Measurements from ENCODE around the gene SIPA1. TPM values are rescaled to one million over a fixed set of nuclear protein-coding genes. Genes with fewer than 3 reads are reported as not detected.

The SIPA1 gene
- total RNA-seq, 1 experiment from 2014 or later: 105 TPM

GRCh38 chr11:65634109-65634436, 3.8 kb upstream of the SIPA1 start:
- TF ChIP-seq CBX3 (IDR thresholded peaks at IDR 0.05; ENCODE audit: low read depth): no peak
- TF ChIP-seq CEBPB (IDR thresholded peaks at IDR 0.05; ENCODE audit: low read depth): no peak
- no peak for TF ChIP-seq POLR2A (IDR thresholded peaks at IDR 0.05; ENCODE audit: borderline replicate concordance, extremely low read depth, insufficient read depth, insufficient read length)
- TF ChIP-seq JUND (IDR thresholded peaks at IDR 0.05): no peak
- TF ChIP-seq POLR2AphosphoS5 (IDR thresholded peaks at IDR 0.05; ENCODE audit: low read depth, low read length): no peak
- no peak for TF ChIP-seq RAD21 (IDR thresholded peaks at IDR 0.05; ENCODE audit: low read depth)
- no peak overlapping the region for H3K9ac ChIP-seq (ENCODE audit: low read length)
- no peak for DNase-seq (ENCODE audit: low read depth, low spot score)

DNA sequence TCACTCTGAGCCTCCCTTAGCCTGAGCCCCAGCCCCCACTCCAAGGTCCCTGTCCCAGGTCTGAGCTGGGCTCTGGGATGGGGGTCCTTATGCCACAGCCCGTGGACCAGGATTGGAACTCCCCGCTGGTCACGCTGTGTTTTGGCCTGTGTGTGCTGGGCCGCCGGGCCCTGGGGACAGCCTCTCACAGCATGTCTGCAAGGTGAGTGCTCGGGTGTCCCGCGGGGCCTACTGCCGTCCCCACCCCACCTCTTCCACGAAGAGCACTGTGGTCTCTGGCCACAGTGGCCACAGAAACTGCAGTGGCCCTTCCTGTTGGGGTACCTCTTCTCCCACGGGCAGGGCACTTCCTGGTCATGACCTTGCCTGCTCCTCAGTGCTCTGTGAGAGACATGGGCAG, 3.5 kb upstream of the SIPA1 start:
- H3K79me2 ChIP-seq (ENCODE audit: insufficient read depth, low read length): peaks cover 9% of the 10 kb centered on the region; the same call in 1 of the 2 replicates
- H3K4me2 ChIP-seq (ENCODE audit: low read length): no peak overlapping the region
- DNase-seq (ENCODE audit: low read depth, low spot score) (no peak), ATAC-seq (no peak)
- H3K27ac ChIP-seq (ENCODE audit: low read depth, low read length): no peak overlapping the region
- H2AFZ ChIP-seq (ENCODE audit: low read depth, low read length, poor library complexity, severe bottlenecking): no peak overlapping the region
- no peaks in the 10 kb centered on the region for H3K9me2 ChIP-seq (ENCODE audit: insufficient read depth)
- ChIA-PET RAD21 (ENCODE audit: low non-redundant PET in 1 of 2, low total read pairs in 2 of 2, uncharacterized antibody in 2 of 2, unreplicated experiment in 2 of 2) (no interaction called here), POLR2A (no interaction called here), CTCF (no interaction called here)
- peaks cover 11 to 27% of the 10 kb centered on the region in 2 experiments for H3K4me1 ChIP-seq (ENCODE audit: control insufficient read depth in 1 of 2, insufficient read depth in 2 of 2, low read length in 2 of 2)
- H3K9ac ChIP-seq (ENCODE audit: low read length): no peak overlapping the region
- H4K20me1 ChIP-seq (ENCODE audit: insufficient read depth): no peaks in the 10 kb centered on the region
- no peaks in the 10 kb centered on the region for H3K27me3 ChIP-seq (ENCODE audit: insufficient read depth, low read length)
- no peaks in the 10 kb centered on the region for H3K9me3 ChIP-seq (ENCODE audit: control insufficient read depth in 1 of 2, insufficient read depth in 1 of 2, low read depth in 1 of 2, low read length in 2 of 2)
- intact Hi-C loops (cut with micrococcal nuclease): no loop called here
- no peak overlapping the region for H3K4me3 ChIP-seq (replicated peaks in 1 of 2; ENCODE audit: low read depth in 1 of 2, low read length in 2 of 2)
- BruUV-seq (replicated peaks): no TSS peak
- peaks cover 14 to 57% of the 10 kb centered on the region in 2 experiments; a peak in 3 of 4 replicates for H3K36me3 ChIP-seq (ENCODE audit: control insufficient read depth in 1 of 2, insufficient read depth in 2 of 2, low read length in 2 of 2)
- no peak for TF ChIP-seq JUND (IDR thresholded peaks at IDR 0.05)
- TF ChIP-seq SP1 (IDR thresholded peaks at IDR 0.05; ENCODE audit: low read depth): no peak
- TF ChIP-seq, protein P1, sequence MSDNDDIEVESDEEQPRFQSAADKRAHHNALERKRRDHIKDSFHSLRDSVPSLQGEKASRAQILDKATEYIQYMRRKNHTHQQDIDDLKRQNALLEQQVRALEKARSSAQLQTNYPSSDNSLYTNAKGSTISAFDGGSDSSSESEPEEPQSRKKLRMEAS (IDR thresholded peaks at IDR 0.05): no peak
- no peak for TF ChIP-seq SRF (IDR thresholded peaks at IDR 0.05; ENCODE audit: low read depth)
- no peak for TF ChIP-seq EZH2phosphoT487 (IDR thresholded peaks at IDR 0.05; ENCODE audit: borderline replicate concordance)
- no peak for TF ChIP-seq ZNF274 (IDR thresholded peaks at IDR 0.05; ENCODE audit: low read depth, low read length)
- TF ChIP-seq CBX3 (IDR thresholded peaks at IDR 0.05; ENCODE audit: low read depth): no peak
- no peak for TF ChIP-seq CEBPB (IDR thresholded peaks at IDR 0.05; ENCODE audit: low read depth)
- TF ChIP-seq TCF7L2 (IDR thresholded peaks at IDR 0.05; ENCODE audit: borderline replicate concordance, extremely low read depth, insufficient read depth, insufficient read length): no peak
- no peak for TF ChIP-seq FOSL1 (IDR thresholded peaks at IDR 0.05; ENCODE audit: low read depth)
- TF ChIP-seq SIN3A (IDR thresholded peaks at IDR 0.05; ENCODE audit: low read depth): no peak
- TF ChIP-seq CTCF (IDR thresholded peaks at IDR 0.05 in 2 of 3, conservative IDR thresholded peaks at IDR 0.05 in 1 of 3; ENCODE audit: borderline replicate concordance in 1 of 3, insufficient read depth in 1 of 3, low read depth in 2 of 3, low read length in 2 of 3): no peak
- TF ChIP-seq, protein P2, sequence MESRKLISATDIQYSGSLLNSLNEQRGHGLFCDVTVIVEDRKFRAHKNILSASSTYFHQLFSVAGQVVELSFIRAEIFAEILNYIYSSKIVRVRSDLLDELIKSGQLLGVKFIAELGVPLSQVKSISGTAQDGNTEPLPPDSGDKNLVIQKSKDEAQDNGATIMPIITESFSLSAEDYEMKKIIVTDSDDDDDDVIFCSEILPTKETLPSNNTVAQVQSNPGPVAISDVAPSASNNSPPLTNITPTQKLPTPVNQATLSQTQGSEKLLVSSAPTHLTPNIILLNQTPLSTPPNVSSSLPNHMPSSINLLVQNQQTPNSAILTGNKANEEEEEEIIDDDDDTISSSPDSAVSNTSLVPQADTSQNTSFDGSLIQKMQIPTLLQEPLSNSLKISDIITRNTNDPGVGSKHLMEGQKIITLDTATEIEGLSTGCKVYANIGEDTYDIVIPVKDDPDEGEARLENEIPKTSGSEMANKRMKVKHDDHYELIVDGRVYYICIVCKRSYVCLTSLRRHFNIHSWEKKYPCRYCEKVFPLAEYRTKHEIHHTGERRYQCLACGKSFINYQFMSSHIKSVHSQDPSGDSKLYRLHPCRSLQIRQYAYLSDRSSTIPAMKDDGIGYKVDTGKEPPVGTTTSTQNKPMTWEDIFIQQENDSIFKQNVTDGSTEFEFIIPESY (IDR thresholded peaks at IDR 0.05; ENCODE audit: extremely low read depth, insufficient replicate concordance, low read length): no peak
- TF ChIP-seq YY1 (IDR thresholded peaks at IDR 0.05; ENCODE audit: extremely low read depth, insufficient replicate concordance, low read depth, low read length): no peak
- no peak for TF ChIP-seq EGR1 (IDR thresholded peaks at IDR 0.05; ENCODE audit: low read depth)
- no peak for TF ChIP-seq RAD21 (IDR thresholded peaks at IDR 0.05; ENCODE audit: low read depth)
- no peak for TF ChIP-seq ZFX (IDR thresholded peaks at IDR 0.05)

More at GRCh38 chr11:65634109-65634436, 3.8 kb upstream of the SIPA1 start:
- Histone ChIP-seq H3K27ac (ENCODE audit: low read depth, low read length) (no peak overlapping the region), H3K4me1 (ENCODE audit: control insufficient read depth in 1 of 2, insufficient read depth in 2 of 2, low read length in 2 of 2) (peaks cover 11 to 24% of the 10 kb centered on the region in 2 experiments), H4K20me1 (ENCODE audit: insufficient read depth) (no peaks in the 10 kb centered on the region), H3K27me3 (ENCODE audit: insufficient read depth, low read length) (no peaks in the 10 kb centered on the region), H3K9me2 (ENCODE audit: insufficient read depth) (no peaks in the 10 kb centered on the region), H3K4me3 (replicated peaks in 1 of 2; ENCODE audit: low read depth in 1 of 2, low read length in 2 of 2) (no peak overlapping the region), H2AFZ (ENCODE audit: low read depth, low read length, poor library complexity, severe bottlenecking) (no peak overlapping the region), H3K79me2 (ENCODE audit: insufficient read depth, low read length) (peaks cover 9% of the 10 kb centered on the region; the same call in 1 of the 2 replicates), H3K36me3 (ENCODE audit: control insufficient read depth in 1 of 2, insufficient read depth in 2 of 2, low read length in 2 of 2) (peaks cover 18 to 61% of the 10 kb centered on the region in 2 experiments; a peak in 3 of 4 replicates), H3K9me3 (ENCODE audit: control insufficient read depth in 1 of 2, insufficient read depth in 1 of 2, low read depth in 1 of 2, low read length in 2 of 2) (no peaks in the 10 kb centered on the region), H3K4me2 (ENCODE audit: low read length) (no peak overlapping the region)
- ChIA-PET RAD21 (ENCODE audit: low non-redundant PET in 1 of 2, low total read pairs in 2 of 2, uncharacterized antibody in 2 of 2, unreplicated experiment in 2 of 2) (no interaction called here), POLR2A (no interaction called here), CTCF (no interaction called here)
- ATAC-seq: no peak
- intact Hi-C loops (cut with micrococcal nuclease): no loop called here
- no TSS peak for BruUV-seq (replicated peaks)

All from HCT116 (cell line).